ENCODE results near the gene CENPB.

The CENPB gene

DNA sequence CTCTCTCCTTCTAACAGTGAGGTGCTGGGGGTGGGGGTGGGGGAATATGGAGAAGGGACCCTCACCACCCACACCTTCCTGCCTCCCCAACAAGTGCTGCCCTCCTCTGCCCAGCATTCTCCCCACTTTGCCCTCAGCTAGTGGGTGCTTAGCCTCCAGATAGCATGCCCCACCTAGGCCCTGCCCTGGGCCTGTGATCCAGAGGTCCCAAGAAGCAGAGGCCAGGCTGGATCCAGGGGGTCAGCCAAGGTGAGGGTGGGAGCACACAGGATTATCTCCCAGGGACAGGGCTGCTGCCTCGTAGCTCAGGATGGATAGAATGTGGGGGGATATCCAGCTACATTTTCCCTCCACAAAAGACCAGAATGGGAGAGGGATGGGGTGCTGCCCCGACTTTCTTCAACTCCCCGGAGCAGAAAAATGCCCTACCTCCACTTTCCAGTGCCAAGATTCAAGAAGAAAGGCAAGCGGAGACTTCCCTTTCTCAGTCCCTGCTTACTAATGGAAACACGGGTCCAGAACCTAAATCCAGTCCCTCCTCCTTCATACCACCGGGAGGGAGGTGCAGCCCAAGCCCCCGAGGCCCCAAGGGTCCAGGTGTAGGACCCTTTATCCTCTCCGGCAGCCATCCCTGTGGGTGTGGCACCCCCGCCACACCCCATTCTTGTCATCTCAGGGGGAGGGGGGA, 20.0 kb downstream of the CENPB start:
- no peak for DNase-seq (ENCODE audit: low read depth)

DNA sequence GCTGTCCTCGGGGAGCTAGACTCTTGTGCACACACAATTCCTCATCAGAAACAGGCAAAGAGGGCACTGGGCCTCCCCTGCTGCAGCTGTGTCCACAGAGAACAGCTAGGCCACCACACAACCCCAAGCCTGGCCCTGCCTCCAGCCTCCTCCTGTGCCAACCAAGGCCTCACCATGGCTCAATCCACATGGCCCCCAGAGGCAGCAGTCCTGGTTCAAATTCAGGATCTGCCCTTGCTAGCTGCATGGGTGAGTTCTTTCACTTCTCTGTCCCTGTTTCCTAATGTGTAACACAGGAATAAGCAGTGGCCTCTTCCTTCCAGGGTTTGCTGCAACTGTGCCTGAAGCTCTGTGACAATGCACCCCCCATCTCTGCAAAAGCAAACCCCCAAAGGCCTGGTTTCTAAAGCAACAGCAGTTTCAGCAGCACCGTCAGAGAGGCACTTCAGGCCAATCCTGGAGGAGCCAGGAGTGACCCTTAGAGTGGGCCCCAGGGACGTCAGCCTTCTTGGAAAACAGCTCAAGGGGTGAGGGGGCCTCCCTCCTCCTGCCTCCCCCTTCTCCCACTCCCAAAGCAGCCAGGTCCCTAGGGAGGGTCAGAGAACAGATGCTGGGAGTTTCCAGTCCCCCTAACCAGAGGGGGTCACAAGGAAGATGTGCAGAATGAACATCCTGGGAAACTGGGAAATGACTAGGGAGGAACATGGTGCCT, 21.2 kb downstream of the CENPB start:
- no peak for DNase-seq (ENCODE audit: low read depth)

DNA sequence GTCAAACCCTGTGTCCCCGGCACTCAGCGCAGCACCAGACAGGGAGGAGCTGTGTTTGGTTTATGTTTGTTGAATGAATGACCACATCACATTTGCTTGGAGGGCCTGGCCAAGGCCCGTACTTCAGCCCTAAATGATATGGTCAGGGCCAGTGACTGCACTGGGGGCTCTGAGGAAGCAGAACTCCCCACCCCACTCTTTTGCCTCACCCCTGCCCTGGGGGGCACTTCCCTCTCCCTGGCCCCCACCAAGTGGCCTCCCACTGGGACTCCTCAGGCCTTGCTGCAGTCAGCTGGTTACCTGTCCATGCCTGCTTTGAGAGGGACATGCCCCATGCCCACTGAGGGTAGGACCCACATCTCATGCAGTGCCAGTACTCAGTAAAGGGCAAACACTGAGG, 21.9 kb downstream of the CENPB start:
- no peak for DNase-seq (ENCODE audit: low read depth)

DNA sequence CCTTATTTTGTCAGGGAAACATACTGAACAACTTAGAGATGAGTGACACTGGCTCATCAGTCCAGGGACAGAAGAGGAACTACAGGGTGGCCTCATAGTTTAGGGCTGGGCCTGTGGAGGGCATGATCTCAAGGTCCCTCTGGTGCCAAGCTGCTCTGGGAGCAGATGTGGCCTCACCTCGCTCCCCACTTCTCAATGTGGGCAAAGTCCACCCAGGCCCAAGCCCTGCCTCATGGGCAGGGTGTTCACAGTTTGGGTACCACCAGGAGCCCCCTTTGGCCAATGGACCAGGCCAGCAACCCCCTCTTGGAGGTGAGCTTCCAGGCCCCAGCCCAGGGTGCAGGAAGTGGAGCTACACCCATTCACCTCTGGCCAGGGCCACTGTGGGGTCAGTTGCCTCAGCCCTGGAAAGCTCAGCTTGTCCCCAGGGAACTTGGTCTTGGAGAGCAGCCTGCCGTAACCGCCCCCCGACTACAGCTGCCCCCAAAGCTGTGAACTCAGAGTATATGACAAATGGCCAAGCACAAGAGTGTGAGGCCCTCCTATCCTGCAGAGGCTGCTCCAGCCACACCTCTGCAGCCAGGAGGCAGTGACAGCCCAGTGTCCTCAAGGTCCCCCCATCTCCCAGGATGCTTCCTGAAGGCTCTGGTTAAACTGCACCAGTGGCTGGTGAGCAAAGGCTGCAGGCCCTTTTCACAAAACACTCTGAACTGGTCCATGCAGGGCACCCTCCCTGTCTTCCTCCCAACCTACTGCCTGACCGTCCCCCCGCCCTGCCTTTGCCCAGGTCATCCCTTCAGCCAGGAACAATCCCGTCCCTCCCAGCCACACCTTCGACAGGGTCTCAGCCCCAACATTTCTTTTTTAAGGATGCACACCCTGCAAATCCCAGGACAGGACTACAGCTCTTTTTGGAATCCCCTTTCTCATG, 22.6 kb downstream of the CENPB start:
- DNase-seq (ENCODE audit: low read depth): no peak

DNA sequence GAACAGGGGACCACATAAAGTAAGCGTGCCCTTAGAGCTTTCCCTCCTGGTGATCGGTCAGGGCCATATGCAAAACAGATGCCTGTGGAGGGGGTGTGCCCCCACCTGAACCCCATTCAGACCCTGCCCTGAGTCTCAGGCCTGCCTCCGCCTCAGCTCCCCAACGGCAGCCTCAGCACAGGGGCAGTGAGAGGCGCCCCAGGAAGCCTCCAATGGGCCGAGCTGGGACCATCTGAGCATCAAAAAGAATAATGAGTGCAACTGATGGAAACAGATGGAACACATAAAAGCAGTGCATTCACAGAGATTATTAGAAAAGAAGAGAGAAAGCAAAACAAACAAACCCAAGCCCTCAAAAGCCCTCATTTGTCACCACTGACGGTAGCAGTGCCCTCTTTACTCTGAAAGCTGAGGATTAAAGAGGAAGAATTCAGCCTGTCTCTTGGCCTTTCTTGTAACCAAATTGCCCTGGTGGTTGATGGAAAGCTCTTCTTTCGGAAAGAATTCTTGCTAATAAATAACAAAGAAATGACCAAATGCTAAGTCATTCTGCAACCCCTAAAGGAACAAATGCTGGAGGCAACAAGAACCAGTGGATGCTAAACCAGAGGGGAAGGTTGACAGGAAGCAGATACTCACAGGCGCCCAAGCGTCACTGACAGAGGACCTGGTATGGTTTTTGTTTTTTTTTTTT, 25.7 kb downstream of the CENPB start:
- DNase-seq (ENCODE audit: low read depth): no peak

DNA sequence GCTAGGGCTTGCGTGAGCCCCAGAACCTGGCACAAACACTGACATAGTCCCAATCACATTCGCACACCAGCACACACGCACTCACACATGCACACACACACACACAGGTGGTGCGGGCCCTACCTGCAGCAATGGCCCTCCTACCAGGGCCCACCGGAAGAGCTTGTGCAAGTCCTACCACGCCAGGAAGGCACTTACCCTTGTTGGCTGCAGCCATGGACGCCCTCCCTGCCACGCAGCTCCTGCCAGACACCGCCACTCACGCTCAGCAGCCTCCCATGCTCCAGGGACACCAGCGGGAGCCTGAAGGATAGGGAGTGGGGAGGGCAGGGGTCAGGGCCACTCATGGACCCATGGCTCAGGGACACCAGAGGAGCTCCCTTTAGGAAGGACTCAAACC, 26.7 kb downstream of the CENPB start:
- DNase-seq (ENCODE audit: low read depth): no peak

DNA sequence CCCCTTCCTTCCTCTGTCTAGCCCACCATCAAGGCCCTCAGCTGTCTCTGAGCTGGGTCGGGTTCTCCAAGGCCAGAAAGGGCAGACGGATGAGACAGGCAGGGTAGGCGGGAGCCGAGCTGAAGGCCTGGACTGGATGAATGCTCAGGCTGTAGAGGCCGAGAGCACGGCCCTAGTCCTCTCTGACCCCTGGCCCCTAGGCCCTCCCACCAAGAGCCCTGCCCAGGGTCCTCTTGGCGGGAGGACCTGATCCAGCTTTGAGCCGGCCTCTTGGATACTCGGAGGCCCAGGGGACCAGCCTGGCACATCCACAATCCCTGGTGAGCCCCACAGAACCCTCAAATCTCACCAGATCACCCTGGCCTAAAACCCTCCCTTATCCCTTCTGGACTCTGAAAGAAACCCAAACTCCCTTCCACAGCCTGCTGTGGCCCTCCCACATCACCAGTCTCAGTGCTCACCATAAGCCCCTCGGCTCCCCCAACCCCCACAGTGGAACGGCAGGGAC, 27.2 kb downstream of the CENPB start:
- no peak for DNase-seq (ENCODE audit: low read depth)

DNA sequence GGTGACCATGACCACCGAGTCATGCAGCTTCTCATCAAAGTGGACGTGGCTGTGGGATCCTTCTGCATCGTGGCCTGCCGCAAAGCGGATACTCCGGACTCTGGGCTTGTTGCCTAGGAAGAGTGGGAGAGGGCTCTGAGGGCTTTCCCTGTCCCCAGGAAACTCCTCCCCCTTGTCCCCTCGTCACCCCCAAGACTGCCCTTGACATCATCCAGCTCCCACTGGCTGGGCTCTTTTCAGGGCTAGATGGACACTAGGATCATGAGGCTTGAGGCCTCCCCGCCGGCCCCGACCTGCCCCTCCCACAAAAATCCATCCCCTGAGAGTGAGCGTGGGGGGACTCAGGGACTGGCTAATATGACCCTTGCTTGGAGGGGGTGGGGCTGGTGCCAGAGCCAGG, 28.0 kb downstream of the CENPB start:
- DNase-seq (ENCODE audit: low read depth): no peak

DNA sequence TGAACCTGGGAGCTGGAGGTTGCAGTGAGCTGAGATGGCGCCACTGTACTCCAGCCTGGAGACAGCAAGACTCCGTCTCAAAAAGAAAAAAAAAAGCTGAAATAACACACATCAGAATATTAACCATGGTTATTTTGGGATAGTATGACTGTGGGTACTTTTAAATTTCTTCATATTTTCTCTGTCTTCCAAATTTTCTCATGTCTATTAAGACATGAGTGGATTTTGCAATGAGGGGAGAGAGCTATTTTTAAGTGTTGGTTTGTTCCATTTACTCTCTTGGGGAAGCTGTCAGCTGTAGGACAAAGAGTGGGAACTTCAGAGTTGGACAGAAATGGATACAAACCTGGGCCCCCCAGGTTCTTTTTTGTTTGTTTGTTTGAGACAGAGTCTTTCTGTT, 29.3 kb downstream of the CENPB start:
- DNase-seq (ENCODE audit: low read depth): no peak

DNA sequence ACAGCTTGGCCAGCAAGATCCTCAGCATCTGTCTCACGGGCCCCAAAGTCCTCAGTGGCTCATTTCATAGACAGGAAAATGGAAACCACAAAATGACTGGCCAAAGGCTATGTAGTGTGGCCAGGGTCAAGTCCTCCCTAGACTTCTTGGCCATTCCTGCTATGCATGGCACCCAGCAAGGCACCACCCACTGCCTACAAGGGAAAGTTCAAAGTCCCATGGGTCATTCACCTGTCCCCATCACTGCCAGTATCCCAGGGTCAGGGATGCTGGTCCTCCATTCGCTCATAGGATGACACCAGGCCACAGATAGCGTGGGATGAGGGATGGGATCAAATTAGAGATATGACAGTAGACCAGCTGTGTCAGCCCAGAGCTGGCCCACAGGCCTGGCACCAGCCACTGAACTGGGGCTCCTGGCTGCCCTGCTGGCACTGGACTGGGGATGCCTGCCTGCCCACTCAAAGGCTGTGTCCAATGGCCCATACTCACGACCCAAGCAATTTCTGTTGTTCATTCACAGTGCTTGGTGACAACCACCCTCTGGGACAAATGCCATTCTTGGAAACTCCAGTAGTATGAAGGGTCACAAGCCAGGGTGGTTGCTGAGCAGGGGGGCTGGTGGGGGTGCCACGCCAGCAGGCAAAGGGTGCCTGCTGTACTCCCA, 30.6 kb downstream of the CENPB start:
- DNase-seq (ENCODE audit: low read depth): no peak

DNA sequence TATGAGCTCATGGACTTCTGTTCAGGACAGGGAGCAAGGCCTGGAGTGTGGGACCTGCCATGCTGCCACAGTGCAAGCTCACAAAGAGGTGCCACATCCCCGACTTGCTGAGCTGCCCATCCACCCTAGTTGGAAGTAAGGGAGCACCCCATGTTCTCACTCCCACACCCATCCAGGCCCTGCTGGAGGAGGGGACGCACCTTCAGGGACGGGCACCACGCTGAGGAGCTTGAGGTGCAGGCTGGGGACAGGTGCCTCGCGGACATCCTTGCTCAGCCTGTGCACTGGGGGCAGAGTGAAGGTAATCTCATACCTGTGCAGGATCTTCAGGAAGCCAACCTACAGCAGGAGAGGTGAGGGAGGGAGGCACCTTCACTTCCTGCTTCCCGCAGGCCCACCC, 31.3 kb downstream of the CENPB start:
- DNase-seq (ENCODE audit: low read depth): no peak

DNA sequence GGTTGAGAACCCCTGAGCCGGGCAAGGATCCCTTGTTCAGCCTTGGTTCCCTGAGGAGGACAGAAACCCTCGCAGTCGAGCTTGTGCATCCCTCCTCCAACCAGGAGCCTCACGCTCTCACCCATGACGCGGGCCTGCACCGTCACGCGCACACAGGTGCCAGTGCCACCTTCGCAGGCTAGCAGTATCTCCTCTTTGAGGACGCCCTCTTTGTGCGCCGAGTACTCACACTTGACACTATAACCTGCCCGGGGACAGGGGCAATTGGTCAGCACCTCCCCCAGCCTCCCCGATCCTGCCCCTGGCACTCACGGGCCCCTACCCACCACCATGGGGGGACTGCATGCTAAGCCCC, 32.3 kb downstream of the CENPB start:
- DNase-seq (ENCODE audit: low read depth): no peak

DNA sequence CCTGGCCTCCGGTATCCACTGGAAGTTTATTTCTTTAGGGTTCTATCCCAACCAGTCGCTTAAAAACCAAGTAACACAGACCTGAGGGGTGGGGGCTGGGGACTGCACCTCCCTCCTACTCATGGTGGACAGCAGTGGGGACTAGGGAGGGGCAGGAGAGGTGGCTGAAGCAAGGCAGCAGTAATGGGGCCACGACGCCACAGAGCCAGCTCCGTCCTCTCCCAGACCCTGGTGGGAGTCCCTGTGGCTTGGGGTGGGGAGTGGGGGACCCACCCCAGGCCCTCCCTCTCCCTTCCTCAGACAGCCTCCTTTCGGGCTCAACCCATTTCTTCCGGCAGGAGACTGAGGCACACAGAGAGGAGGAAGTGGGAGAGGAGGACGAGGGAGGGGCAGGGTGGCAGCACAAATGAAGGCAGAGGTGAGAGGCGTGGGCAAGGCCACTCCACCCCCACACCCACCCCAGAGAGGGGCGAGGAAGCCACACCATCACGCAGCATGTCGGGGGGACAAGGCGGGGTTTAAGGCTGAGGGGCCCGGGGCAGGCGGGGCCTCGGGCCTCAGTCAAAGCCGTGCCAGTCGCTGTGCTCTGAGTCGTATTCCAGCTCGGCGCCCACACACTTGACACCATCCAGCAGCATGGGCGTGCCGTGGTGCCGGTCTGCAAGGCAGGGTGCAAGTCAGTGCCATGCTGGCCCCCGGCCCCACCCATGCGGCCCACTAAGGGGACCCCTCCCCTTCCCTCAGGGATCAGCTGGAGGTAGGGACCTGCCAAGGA, 32.9 kb downstream of the CENPB start:
- no peak for DNase-seq (ENCODE audit: low read depth)

DNA sequence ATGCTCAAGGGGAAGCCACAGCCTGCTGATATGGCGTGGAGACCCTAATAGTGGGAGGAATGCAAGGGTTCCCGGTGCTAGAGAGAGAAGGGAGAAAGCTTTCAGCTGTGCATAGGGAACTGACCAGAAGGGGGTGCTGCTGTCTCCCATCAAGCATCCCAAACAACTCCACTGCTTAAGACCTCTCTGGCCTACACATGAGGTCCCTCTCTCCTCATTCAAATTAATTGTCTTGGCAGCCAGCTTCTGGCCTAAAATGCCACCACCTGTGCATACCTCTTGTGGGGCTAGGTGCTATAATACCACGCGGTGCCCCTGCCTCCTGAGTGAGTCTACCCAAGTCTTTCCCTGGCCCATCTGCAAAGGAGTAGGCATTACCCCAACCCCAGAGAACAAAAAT, 33.4 kb downstream of the CENPB start:
- DNase-seq (ENCODE audit: low read depth): no peak

DNA sequence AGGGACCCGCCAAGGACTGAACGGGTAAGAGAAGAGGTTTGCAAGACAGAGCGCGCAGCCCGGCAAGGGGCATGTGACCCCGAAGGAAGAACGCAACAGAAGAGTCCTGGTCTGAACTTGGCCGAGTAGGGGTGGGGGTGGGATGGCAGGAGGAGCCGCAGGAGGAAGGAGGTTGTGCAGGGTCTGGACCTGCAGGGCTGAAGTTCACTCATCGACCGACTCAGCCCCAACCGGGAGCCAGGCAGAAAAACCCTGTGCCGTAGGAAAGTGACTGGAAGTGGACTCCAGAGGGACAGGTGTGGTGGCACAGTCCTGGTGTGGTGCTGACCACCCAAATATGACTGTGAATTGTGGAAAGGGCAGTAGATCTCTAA, 34.2 kb downstream of the CENPB start:
- DNase-seq (ENCODE audit: low read depth): no peak

DNA sequence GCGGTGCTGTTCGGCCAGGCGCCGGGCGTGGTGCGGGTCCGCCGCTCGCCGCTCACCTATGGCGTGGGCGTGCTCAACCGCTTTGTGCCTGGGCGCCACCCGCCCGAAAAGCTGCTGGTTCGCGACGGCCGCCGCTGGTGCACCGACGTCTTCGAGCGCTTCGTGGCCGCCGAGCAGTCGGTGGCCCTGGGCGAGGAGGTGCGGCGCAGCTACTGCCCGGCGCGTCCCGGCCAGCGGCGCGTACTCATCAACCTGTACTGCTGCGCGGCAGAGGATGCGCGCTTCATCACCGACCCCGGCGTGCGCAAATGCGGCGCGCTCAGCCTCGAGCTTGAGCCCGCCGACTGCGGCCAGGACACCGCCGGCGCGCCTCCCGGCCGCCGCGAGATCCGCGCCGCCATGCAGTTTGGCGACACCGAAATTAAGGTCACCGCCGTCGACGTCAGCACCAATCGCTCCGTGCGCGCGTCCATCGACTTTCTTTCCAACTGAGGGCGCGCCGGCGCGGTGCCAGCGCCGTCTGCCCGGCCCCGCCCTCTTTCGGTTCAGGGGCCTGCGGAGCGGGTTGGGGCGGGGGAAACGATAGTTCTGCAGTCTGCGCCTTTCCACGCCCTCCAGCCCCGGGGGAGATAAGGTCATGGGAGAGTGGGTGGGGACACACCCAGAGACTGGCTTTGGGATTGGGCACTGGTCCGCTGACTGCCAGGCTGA, 34.7 kb downstream of the CENPB start:
- DNase-seq (ENCODE audit: low read depth): no peak

DNA sequence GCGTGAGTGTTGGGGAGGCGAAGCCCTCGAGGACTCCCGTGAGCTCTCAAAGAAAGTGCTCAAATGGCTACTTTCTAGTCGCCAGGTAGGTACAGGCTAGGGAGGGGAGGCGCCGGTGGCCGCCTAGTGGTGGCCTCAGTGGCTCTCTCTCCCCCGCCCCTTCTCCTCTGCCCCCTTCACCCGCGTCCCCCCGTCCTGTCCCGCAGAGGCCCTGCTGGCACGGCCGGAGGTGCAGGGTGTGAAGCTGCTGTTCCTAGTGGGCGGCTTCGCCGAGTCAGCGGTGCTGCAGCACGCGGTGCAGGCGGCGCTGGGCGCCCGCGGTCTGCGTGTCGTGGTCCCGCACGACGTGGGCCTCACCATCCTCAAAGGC, 35.2 kb downstream of the CENPB start:
- no peak for DNase-seq (ENCODE audit: low read depth)

DNA sequence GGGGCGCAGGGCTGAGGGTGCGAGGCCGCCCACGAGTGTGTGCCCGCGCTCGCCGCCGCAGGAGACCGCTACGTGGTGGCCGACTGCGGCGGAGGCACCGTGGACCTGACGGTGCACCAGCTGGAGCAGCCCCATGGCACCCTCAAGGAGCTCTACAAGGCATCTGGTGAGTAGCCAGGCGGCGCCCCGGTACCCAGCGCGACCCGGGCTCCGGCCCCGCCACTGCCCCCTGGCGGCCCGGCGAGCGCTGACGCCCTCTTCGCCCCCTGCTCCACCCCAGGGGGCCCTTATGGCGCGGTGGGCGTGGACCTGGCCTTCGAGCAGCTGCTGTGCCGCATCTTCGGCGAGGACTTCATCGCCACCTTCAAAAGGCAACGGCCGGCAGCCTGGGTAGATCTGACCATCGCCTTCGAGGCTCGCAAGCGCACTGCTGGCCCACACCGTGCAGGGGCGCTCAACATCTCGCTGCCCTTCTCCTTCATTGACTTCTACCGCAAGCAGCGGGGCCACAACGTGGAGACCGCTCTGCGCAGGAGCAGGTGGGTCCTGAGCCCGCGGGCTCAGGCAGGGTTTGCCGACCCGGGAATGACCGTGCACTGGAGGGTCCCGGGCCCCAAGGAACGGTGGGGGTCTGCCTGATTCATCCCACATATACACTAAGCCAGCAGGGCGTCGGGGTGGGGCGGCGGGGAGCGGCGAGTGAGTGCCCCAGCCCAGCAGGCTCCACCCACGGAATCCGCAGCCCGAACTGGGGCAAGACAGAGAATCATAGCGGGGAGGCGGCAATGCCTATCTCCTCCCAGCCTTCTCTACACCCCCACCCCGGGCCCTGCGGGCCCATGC, 36.6 kb downstream of the CENPB start:
- no peak for DNase-seq (ENCODE audit: low read depth)

DNA sequence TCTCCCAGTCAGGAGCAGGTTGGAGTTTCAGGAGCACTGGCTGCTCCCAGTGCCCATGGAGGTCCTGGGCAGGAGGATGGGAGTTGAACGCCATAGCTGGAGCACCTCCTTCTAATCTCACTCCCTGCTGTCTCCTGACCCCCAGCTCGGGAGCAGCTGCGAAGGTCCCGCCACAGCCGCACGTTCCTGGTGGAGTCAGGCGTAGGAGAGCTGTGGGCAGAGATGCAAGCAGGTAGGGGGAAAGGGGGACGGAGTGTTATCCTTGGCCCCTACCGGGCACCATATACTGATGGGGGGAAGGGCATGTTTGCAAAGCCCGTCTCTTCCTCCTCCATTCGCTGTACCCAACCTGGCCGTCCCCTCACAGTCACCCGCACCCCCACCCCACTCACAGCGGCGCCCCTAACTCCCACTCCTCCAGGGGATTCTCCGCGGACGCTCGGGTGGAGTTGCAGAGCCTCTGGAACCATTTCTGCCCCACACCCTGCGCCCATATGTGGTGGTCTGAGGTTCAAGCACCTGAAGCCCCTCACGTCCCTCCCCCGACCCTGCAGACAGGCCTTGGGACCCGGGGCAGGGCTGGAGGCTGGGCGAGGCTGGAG, 37.4 kb downstream of the CENPB start:
- DNase-seq (ENCODE audit: low read depth): no peak
